HEK293 (cell line): ENCODE measurements around the gene PHF12.
A peak's percentile ranks its signal among the peaks of the same experiment; 100 is the strongest.

Experiments
- CTCF ChIA-PET: fragments of 350-600 bp; formaldehyde crosslinking; extraction: SDS; loops from one replicate; lab custom pipeline; 2021; ENCODE audit warnings: antibody characterized with exemption; lab: Yijun Ruan, JAX
- POLR2A ChIA-PET: fragments of 300-600 bp; formaldehyde crosslinking; extraction: SDS; loops from one replicate; lab custom pipeline; 2020; ENCODE audit warnings: antibody characterized with exemption, inconsistent platforms; lab: Yijun Ruan, JAX
- H3K27ac ChIP-seq: fragments of 200-500 bp; sonication (Bioruptor generic); 2 replicates; pipeline ENCODE4 v1.5.1; 2014; ENCODE audit warnings: low read depth, low read length, control low read depth, inconsistent platforms; ENCODE audit errors: extremely low read depth
- H3K36me3 ChIP-seq, 2 experiments: fragments of 200-500 bp in 1 of 2; sonication (Bioruptor generic) in 1 of 2; 1 replicate in 1 of 2; 2 replicates in 1 of 2; pipeline ENCODE4 v1.5.1; 2014 to 2017; ENCODE audit warnings: inconsistent platforms in 2 of 2, low read length in 2 of 2; ENCODE audit not compliant: control insufficient read depth in 2 of 2, insufficient read depth in 1 of 2
- H3K4me1 ChIP-seq: fragments of 200-500 bp; sonication (Bioruptor generic); 2 replicates; pipeline ENCODE4 v1.5.1; 2014; ENCODE audit warnings: mild to moderate bottlenecking, low read length, inconsistent platforms; ENCODE audit not compliant: control insufficient read depth, insufficient read depth
- H3K4me3 ChIP-seq: 2 replicates; pipeline ENCODE4 v1.5.1; 2011; ENCODE audit warnings: low read depth, mild to moderate bottlenecking, control low read depth, low read length, moderate library complexity
- H3K9me3 ChIP-seq: fragments of 200-500 bp; sonication (Bioruptor generic); 2 replicates; pipeline ENCODE4 v1.5.1; 2014; ENCODE audit warnings: low read depth, low read length, inconsistent platforms; ENCODE audit not compliant: control insufficient read depth, insufficient read depth
- GLIS1 ChIP-seq: fragments of 450-650 bp; formaldehyde crosslinking; IDR thresholded peaks from 2 replicates; pipeline ENCODE4 v1.5.1; 2016; ENCODE audit warnings: missing biosample characterization, missing genetic modification characterization
- HOXA7 ChIP-seq: sonication (generic); formaldehyde crosslinking; IDR thresholded peaks from 2 replicates; pipeline ENCODE4 v1.8.1; 2022; ENCODE audit warnings: missing genetic modification reagents, borderline replicate concordance
- KLF7 ChIP-seq: fragments of 450-650 bp; formaldehyde crosslinking; IDR thresholded peaks from 2 replicates; pipeline ENCODE4 v1.5.1; 2016; ENCODE audit warnings: missing biosample characterization, missing genetic modification characterization, borderline replicate concordance
- KLF8 ChIP-seq: fragments of 450-650 bp; formaldehyde crosslinking; IDR thresholded peaks from 2 replicates; pipeline ENCODE4 v1.5.1; 2016; ENCODE audit warnings: missing biosample characterization, missing genetic modification characterization
- MYNN ChIP-seq: fragments of 450-650 bp; formaldehyde crosslinking; IDR thresholded peaks from 2 replicates; pipeline ENCODE4 v1.5.1; 2016; ENCODE audit warnings: missing biosample characterization, missing genetic modification characterization, borderline replicate concordance
- REPIN1 ChIP-seq: fragments of 450-650 bp; formaldehyde crosslinking; IDR thresholded peaks from 2 replicates; pipeline ENCODE4 v1.5.1; 2017; ENCODE audit warnings: missing biosample characterization, missing genetic modification characterization, low read depth
- ZBTB11 ChIP-seq: fragments of 450-650 bp; formaldehyde crosslinking; conservative IDR thresholded peaks from 2 replicates; pipeline ENCODE4 v1.5.1; 2016; ENCODE audit warnings: low read depth, missing biosample characterization, missing genetic modification characterization
- ZBTB49 ChIP-seq: fragments of 450-650 bp; formaldehyde crosslinking; IDR thresholded peaks from 2 replicates; pipeline ENCODE4 v1.5.1; 2016; ENCODE audit warnings: missing biosample characterization, missing genetic modification characterization, low read depth
- ZBTB7A ChIP-seq: fragments of 450-650 bp; formaldehyde crosslinking; IDR thresholded peaks from 2 replicates; pipeline ENCODE4 v1.5.1; 2016; ENCODE audit warnings: low read depth, missing biosample characterization, missing genetic modification characterization
- ZNF121 ChIP-seq: fragments of 450-650 bp; formaldehyde crosslinking; IDR thresholded peaks from 2 replicates; pipeline ENCODE4 v1.5.1; 2016; ENCODE audit warnings: missing biosample characterization, missing genetic modification characterization
- ZNF239 ChIP-seq: fragments of 450-650 bp; formaldehyde crosslinking; IDR thresholded peaks from 2 replicates; pipeline ENCODE4 v1.5.1; 2016; ENCODE audit warnings: missing biosample characterization, missing genetic modification characterization
- ZNF274 ChIP-seq, 2 experiments: fragments of 200-500 bp in 1 of 2; fragments of 450-650 bp in 1 of 2; sonication (Bioruptor generic) in 1 of 2; formaldehyde crosslinking in 1 of 2; IDR thresholded peaks; 2 replicates each; pipeline versions ENCODE4 v1.5.1 to v1.6.1; 2014 to 2016; ENCODE audit warnings: borderline replicate concordance in 1 of 2, inconsistent platforms in 1 of 2, low read length in 1 of 2, missing biosample characterization in 1 of 2, missing genetic modification characterization in 1 of 2
- ZNF423 ChIP-seq: fragments of 450-650 bp; formaldehyde crosslinking; IDR thresholded peaks from 2 replicates; pipeline ENCODE4 v1.5.1; 2016; ENCODE audit warnings: missing biosample characterization, missing genetic modification characterization
- ZNF48 ChIP-seq: fragments of 450-650 bp; formaldehyde crosslinking; IDR thresholded peaks from 2 replicates; pipeline ENCODE4 v1.5.1; 2016; ENCODE audit warnings: missing biosample characterization, missing genetic modification characterization
- ZNF544 ChIP-seq: fragments of 450-650 bp; formaldehyde crosslinking; IDR thresholded peaks from 2 replicates; pipeline ENCODE4 v1.5.0; 2017; ENCODE audit warnings: missing biosample characterization, missing genetic modification characterization
- ZNF776 ChIP-seq: fragments of 450-650 bp; formaldehyde crosslinking; IDR thresholded peaks from 2 replicates; pipeline ENCODE4 v1.5.0; 2017; ENCODE audit warnings: missing biosample characterization, missing genetic modification characterization, borderline replicate concordance
- ZNF785 ChIP-seq: fragments of 450-650 bp; formaldehyde crosslinking; IDR thresholded peaks from 2 replicates; pipeline ENCODE4 v1.5.1; 2016; ENCODE audit warnings: missing biosample characterization, missing genetic modification characterization
- TF ChIP-seq, protein P1 (sequence below): fragments of 450-650 bp; formaldehyde crosslinking; IDR thresholded peaks from 2 replicates; pipeline ENCODE4 v1.5.1; 2016; ENCODE audit warnings: missing biosample characterization, missing genetic modification characterization
- TF ChIP-seq, protein P2 (sequence below): fragments of 450-650 bp; formaldehyde crosslinking; IDR thresholded peaks from 2 replicates; pipeline ENCODE4 v1.5.1; 2016; ENCODE audit warnings: missing biosample characterization, missing genetic modification characterization, borderline replicate concordance

Gene PHF12

DNA sequence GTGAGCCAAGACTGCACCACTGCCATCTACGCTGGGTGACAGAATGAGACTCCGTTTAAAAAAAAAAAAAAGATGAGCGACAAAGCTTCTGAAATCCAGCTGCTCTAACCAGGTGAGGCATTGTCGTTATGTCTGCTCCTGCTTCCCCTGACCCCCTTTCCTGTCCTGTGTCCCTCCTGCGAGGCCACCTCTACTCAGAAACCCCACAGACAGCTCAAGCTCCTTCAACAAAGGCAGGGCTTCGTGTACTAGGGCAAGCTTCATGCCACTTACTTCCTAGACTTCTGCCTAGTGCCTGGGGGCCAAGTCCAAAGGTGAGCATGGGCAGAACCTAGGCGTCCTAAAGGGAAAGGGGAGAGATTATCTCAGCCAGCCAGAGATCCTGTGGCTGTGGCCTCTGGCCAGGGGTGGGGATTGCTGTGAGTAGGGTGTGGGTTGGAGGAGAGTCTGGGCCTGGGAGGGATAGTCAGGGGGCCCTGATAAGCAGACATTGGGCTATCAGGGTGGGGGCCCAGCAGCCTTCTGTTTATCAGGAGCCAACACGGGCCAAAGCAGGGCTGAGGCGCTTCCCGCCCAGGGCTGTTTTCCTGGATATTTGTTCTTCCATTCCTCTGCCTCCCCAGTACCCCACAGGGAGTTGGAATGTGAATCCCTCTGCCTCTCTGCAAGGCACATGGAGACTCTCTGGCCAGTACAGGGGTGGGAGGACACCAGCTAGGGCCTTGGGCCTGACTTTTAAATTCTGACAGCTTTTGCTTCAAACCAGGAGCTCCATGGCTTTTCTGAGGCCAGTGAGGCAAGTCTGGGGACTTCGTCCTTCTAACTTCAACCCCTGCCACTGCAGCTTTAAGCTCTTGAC is 86.1 kb downstream of the PHF12 start (continued):
- TF ChIP-seq GLIS1 (tag by site-specific recombination) = peak; percentile 72
- TF ChIP-seq HOXA7 (CRISPR knock-in tag) = no peak
- TF ChIP-seq ZNF423 (tag by site-specific recombination) = no peak

DNA sequence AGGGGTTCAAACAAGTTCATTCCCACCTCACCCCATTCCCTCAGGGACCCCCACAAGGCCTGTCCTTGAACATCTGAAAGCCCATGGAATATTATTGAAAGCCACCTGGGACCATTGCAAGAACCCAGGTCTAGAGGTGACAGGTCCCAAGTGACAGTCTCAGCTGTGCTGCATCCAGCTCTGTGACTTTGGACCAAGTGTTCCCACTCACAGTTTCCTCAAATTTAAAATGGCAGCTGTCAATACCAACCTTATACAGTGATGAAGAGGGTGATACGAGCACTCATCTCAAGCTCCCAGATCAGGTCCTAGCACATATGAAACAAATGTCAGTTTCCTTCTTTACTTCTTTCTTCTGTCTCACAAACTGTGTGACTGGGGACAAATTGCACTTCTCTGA is 87.4 kb downstream of the PHF12 start:
- Histone ChIP-seq H3K4me1 (no peaks in the 10 kb centered on the region), H3K9me3 (no peaks in the 10 kb centered on the region), H3K27ac (no peak overlapping the region), H3K36me3 (peaks cover 9 to 21% of the 10 kb centered on the region in 2 experiments; a peak in 2 of 3 replicates), H3K4me3 (no peak overlapping the region)
- TF ChIP-seq ZBTB7A (tag by site-specific recombination) (no peak), ZNF776 (no peak), ZNF239 (tag by site-specific recombination) (no peak), ZNF785 (no peak), MYNN (no peak), KLF7 (tag by site-specific recombination) (no peak), ZNF48 (tag by site-specific recombination) (no peak), ZBTB49 (tag by site-specific recombination) (no peak), REPIN1 (tag by site-specific recombination) (no peak), ZNF274 (IDR thresholded peaks at IDR 0.05; ENCODE audit: low read length) (no peak), ZNF274 (tag by site-specific recombination; IDR thresholded peaks at IDR 0.05; ENCODE audit: borderline replicate concordance) (no peak), ZBTB11 (no peak), KLF8 (tag by site-specific recombination) (no peak), ZNF121 (tag by site-specific recombination) (no peak), ZNF544 (tag by site-specific recombination) (no peak)
- TF ChIP-seq, protein P1, sequence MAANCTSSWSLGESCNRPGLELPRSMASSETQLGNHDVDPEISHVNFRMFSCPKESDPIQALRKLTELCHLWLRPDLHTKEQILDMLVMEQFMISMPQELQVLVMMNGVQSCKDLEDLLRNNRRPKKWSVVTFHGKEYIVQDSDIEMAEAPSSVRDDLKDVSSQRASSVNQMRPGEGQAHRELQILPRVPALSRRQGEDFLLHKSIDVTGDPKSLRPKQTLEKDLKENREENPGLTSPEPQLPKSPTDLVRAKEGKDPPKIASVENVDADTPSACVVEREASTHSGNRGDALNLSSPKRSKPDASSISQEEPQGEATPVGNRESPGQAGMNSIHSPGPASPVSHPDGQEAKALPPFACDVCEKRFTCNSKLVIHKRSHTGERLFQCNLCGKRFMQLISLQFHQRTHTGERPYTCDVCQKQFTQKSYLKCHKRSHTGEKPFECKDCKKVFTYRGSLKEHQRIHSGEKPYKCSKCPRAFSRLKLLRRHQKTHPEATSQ = no peak
- TF ChIP-seq, protein P2, sequence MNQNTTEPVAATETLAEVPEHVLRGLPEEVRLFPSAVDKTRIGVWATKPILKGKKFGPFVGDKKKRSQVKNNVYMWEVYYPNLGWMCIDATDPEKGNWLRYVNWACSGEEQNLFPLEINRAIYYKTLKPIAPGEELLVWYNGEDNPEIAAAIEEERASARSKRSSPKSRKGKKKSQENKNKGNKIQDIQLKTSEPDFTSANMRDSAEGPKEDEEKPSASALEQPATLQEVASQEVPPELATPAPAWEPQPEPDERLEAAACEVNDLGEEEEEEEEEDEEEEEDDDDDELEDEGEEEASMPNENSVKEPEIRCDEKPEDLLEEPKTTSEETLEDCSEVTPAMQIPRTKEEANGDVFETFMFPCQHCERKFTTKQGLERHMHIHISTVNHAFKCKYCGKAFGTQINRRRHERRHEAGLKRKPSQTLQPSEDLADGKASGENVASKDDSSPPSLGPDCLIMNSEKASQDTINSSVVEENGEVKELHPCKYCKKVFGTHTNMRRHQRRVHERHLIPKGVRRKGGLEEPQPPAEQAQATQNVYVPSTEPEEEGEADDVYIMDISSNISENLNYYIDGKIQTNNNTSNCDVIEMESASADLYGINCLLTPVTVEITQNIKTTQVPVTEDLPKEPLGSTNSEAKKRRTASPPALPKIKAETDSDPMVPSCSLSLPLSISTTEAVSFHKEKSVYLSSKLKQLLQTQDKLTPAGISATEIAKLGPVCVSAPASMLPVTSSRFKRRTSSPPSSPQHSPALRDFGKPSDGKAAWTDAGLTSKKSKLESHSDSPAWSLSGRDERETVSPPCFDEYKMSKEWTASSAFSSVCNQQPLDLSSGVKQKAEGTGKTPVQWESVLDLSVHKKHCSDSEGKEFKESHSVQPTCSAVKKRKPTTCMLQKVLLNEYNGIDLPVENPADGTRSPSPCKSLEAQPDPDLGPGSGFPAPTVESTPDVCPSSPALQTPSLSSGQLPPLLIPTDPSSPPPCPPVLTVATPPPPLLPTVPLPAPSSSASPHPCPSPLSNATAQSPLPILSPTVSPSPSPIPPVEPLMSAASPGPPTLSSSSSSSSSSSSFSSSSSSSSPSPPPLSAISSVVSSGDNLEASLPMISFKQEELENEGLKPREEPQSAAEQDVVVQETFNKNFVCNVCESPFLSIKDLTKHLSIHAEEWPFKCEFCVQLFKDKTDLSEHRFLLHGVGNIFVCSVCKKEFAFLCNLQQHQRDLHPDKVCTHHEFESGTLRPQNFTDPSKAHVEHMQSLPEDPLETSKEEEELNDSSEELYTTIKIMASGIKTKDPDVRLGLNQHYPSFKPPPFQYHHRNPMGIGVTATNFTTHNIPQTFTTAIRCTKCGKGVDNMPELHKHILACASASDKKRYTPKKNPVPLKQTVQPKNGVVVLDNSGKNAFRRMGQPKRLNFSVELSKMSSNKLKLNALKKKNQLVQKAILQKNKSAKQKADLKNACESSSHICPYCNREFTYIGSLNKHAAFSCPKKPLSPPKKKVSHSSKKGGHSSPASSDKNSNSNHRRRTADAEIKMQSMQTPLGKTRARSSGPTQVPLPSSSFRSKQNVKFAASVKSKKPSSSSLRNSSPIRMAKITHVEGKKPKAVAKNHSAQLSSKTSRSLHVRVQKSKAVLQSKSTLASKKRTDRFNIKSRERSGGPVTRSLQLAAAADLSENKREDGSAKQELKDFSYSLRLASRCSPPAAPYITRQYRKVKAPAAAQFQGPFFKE = no peak
- ChIA-PET POLR2A (interaction anchor here (0.5 to 1.0 kb wide), 2 partner anchors 29 to 112 kb away, joined by 3 to 8 read pairs; no protein-coding TSS in a partner anchor), CTCF (interaction anchor here (0.6 to 4.7 kb wide), 5 partner anchors 15 to 114 kb away, joined by 3 to 23 read pairs (median 3); no protein-coding TSS in a partner anchor)
